Astrocyte (in vitro differentiated cells and primary cell): ENCODE measurements around the gene CENPX.

Experiments
- EZH2 ChIP-seq: IDR thresholded peaks from 2 replicates; pipeline ENCODE4 v1.6.1; 2012; ENCODE audit warnings: mild to moderate bottlenecking, low read length, inconsistent platforms; ENCODE audit not compliant: insufficient read depth
- TF ChIP-seq, protein P1 (sequence below): IDR thresholded peaks from 2 replicates; pipeline ENCODE4 v1.5.1; 2011; ENCODE audit warnings: low read depth, mild to moderate bottlenecking, inconsistent platforms, low read length, moderate library complexity; ENCODE audit not compliant: insufficient read depth

DNA sequence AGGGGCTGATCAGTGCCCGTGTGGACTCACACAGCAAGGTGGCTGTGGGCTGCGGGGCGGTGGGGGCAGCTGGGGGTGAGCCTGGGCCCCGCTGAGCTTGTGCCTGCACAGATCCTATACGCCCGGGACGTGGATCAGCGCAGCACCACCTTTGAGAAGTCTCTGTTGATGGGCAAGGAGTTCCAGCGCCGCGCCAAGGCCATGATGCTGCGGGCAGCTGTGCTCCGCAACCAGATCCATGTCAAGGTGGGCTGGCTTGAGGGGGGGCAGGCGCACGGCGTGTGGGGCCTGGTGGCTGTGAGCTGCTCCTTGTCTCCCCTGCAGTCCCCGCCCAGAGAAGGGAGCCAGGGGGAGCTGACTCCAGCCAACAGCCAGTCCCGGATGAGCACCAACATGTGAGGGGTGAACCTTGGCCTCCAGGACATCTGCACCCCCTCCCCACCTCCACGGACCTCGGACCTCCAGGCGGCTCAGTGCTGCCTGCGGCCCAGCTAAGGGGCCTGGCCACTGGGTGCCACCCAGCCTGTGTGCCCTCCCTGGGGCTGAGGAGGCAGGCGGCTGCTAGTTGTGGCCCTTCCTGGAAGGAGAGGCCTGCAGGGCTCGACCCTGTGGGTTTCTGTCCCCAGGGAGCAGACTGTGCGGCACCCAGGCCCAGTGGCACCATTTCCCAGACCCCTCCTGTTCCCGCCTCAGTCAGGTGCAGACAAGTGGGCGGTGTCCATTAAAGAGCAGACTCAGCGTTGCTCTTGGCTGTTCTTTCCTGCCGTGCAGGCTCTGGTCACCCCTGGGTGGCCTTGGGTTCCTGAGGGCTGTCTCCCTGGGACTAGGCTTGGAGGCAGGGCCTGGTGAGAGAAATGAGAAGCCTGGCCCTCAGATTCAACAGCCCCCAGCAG is 34.3 kb upstream of the CENPX start:
- TF ChIP-seq, protein P1, sequence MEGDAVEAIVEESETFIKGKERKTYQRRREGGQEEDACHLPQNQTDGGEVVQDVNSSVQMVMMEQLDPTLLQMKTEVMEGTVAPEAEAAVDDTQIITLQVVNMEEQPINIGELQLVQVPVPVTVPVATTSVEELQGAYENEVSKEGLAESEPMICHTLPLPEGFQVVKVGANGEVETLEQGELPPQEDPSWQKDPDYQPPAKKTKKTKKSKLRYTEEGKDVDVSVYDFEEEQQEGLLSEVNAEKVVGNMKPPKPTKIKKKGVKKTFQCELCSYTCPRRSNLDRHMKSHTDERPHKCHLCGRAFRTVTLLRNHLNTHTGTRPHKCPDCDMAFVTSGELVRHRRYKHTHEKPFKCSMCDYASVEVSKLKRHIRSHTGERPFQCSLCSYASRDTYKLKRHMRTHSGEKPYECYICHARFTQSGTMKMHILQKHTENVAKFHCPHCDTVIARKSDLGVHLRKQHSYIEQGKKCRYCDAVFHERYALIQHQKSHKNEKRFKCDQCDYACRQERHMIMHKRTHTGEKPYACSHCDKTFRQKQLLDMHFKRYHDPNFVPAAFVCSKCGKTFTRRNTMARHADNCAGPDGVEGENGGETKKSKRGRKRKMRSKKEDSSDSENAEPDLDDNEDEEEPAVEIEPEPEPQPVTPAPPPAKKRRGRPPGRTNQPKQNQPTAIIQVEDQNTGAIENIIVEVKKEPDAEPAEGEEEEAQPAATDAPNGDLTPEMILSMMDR, result no peak
- TF ChIP-seq EZH2, result no peak
